GM18907 (cell line): Measurements from ENCODE around the gene SSBP4.

Experiments used
- ATAC-seq: cut with Tn5 transposase; IDR thresholded peaks from one replicate; pipeline ENCODE4 v1.9.1; 2021; ENCODE audit warnings: mild to moderate bottlenecking, moderate library complexity; ENCODE audit not compliant: unreplicated experiment

Gene SSBP4

GRCh38 chr19:18441804-18442788 is 22.9 kb downstream of the SSBP4 start:
- no peak for ATAC-seq

- no peak for ATAC-seq
Measured at GRCh38 chr19:18442941-18443340, 23.7 kb downstream of the SSBP4 start.

GRCh38 chr19:18443406-18443805 is 24.2 kb downstream of the SSBP4 start:
- ATAC-seq = no peak

GRCh38 chr19:18443831-18444230 is 24.6 kb downstream of the SSBP4 start:
- ATAC-seq = no peak

GRCh38 chr19:18444513-18444912 is 25.3 kb downstream of the SSBP4 start:
- ATAC-seq = no peak

- no peak for ATAC-seq
Measured at GRCh38 chr19:18445262-18445948, 26.2 kb downstream of the SSBP4 start.

GRCh38 chr19:18446145-18446810 is 27.1 kb downstream of the SSBP4 start:
- ATAC-seq = no peak

- ATAC-seq = no peak
Measured at GRCh38 chr19:18446811-18447359, 27.7 kb downstream of the SSBP4 start.

- ATAC-seq = no peak
Measured at GRCh38 chr19:18449552-18449951, 30.4 kb downstream of the SSBP4 start.

GRCh38 chr19:18450021-18450930 is 31.1 kb downstream of the SSBP4 start:
- no peak for ATAC-seq

GRCh38 chr19:18450931-18451836 is 32.0 kb downstream of the SSBP4 start:
- no peak for ATAC-seq

- ATAC-seq = no peak
Measured at GRCh38 chr19:18452386-18452785, 33.2 kb downstream of the SSBP4 start.

GRCh38 chr19:18453269-18454024 is 34.2 kb downstream of the SSBP4 start:
- ATAC-seq = no peak

GRCh38 chr19:18456279-18456678 is 37.1 kb downstream of the SSBP4 start:
- no peak for ATAC-seq

- no peak for ATAC-seq
Measured at GRCh38 chr19:18456974-18457373, 37.8 kb downstream of the SSBP4 start.

- no peak for ATAC-seq
Measured at GRCh38 chr19:18457483-18458331, 38.5 kb downstream of the SSBP4 start.

GRCh38 chr19:18460900-18461299 is 41.7 kb downstream of the SSBP4 start:
- ATAC-seq = no peak
